Lower leg skin (tissue), 3 donors: ENCODE data around the gene PARVG.

Experiments used
- CTCF ChIP-seq, 3 donors: fragments of 450-650 bp; IDR thresholded peaks; one replicate each; pipeline ENCODE4 v1.5.1; 2016; ENCODE audit warnings: antibody characterized with exemption in 3 of 3, mild to moderate bottlenecking in 3 of 3, moderate library complexity in 2 of 3
- POLR2A ChIP-seq, 2 donors: fragments of 450-650 bp; IDR thresholded peaks; one replicate each; pipeline ENCODE4 v1.6.1; 2016 to 2017; ENCODE audit warnings: antibody characterized with exemption in 2 of 2, mild to moderate bottlenecking in 1 of 2, moderate library complexity in 1 of 2

DNA sequence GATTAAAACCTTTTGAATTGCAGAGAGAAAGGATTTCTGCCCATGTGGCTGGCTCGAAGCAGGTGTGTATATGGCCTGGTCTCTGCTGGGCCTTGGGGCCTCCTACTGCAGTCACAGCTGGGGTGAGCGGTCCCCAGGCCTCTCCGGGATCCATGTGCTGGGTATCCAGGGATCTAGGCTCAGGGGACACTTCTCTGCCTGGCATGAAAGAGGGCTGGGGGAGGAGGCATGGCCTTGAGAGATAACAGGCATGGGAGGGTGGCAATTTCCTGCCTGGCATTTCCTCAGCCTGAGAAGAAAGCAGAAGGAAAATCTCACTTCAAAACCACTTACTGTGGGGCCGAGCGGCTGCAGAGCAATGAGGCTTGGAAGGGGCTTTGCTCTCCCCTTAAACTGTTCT, 20.3 kb upstream of the PARVG start:
- no peak for TF ChIP-seq CTCF (IDR thresholded peaks at IDR 0.05)
- no peak for TF ChIP-seq POLR2A (IDR thresholded peaks at IDR 0.05)
